MM.1S (cell line): ENCODE data around the gene LBH.

Experiments
- DNase-seq: peaks from one replicate; pipeline ENCODE4 v3.0.0-alpha.2; 2015
- H2AFZ ChIP-seq: fragments of 300-600 bp; sonication (generic); 2 replicates; pipeline ENCODE4 v1.6.0; 2016; ENCODE audit warnings: antibody characterized with exemption, low read length
- H3F3A ChIP-seq: fragments of 300-600 bp; sonication (generic); 2 replicates; pipeline ENCODE4 v1.6.1; 2016; ENCODE audit warnings: mild to moderate bottlenecking, antibody characterized with exemption, low read length, moderate library complexity, mixed read lengths; ENCODE audit not compliant: insufficient read depth
- H3K27ac ChIP-seq: fragments of 300-600 bp; sonication (generic); 2 replicates; pipeline ENCODE4 v1.5.1; 2016; ENCODE audit warnings: mild to moderate bottlenecking, low read length
- H3K27me3 ChIP-seq: fragments of 300-600 bp; sonication (generic); replicated peaks from 2 replicates; pipeline ENCODE4 v1.6.0; 2016; ENCODE audit warnings: low read length; ENCODE audit not compliant: insufficient read depth
- H3K36me3 ChIP-seq: fragments of 300-600 bp; sonication (generic); replicated peaks from 2 replicates; pipeline ENCODE4 v1.6.1; 2016; ENCODE audit warnings: mild to moderate bottlenecking, low read length, mixed read lengths; ENCODE audit not compliant: insufficient read depth
- H3K4me1 ChIP-seq: fragments of 300-600 bp; sonication (generic); 2 replicates; pipeline ENCODE4 v1.6.1; 2016; ENCODE audit warnings: low read length, mixed read lengths
- H3K4me2 ChIP-seq: fragments of 300-600 bp; sonication (generic); 2 replicates; pipeline ENCODE4 v1.6.0; 2016; ENCODE audit warnings: low read depth, low read length
- H3K4me3 ChIP-seq: fragments of 300-600 bp; sonication (generic); 2 replicates; pipeline ENCODE4 v1.5.1; 2016; ENCODE audit warnings: low read length, mixed read lengths
- H3K79me2 ChIP-seq: fragments of 300-600 bp; sonication (generic); 2 replicates; pipeline ENCODE4 v1.6.1; 2016; ENCODE audit warnings: mixed run types, low read length, mixed read lengths
- H3K9ac ChIP-seq: fragments of 300-600 bp; sonication (generic); 2 replicates; pipeline ENCODE4 v1.6.1; 2016; ENCODE audit warnings: low read length, mixed read lengths
- H3K9me2 ChIP-seq: fragments of 300-600 bp; sonication (generic); replicated peaks from 2 replicates; pipeline ENCODE4 v1.6.1; 2016; ENCODE audit warnings: mild to moderate bottlenecking, low read length, mixed read lengths; ENCODE audit not compliant: insufficient read depth
- H3K9me3 ChIP-seq: fragments of 300-600 bp; sonication (generic); replicated peaks from 2 replicates; pipeline ENCODE4 v1.6.1; 2016; ENCODE audit warnings: mild to moderate bottlenecking, low read length, mixed read lengths; ENCODE audit not compliant: insufficient read depth
- H4K20me1 ChIP-seq: fragments of 300-600 bp; sonication (generic); 2 replicates; pipeline ENCODE4 v1.6.1; 2016; ENCODE audit warnings: mild to moderate bottlenecking, low read length, moderate library complexity, mixed read lengths; ENCODE audit not compliant: insufficient read depth
- CTCF ChIP-seq: fragments of 300-600 bp; sonication (generic); IDR thresholded peaks from 2 replicates; pipeline ENCODE4 v1.5.1; 2016; ENCODE audit warnings: antibody characterized with exemption, low read length, mixed read lengths
- EZH2 ChIP-seq: fragments of 300-600 bp; sonication (generic); optimal IDR thresholded peaks from 2 replicates; pipeline ENCODE3; 2017; ENCODE audit warnings: low read depth, mild to moderate bottlenecking, antibody characterized with exemption, low read length, mixed read lengths
- EZH2phosphoT487 ChIP-seq: fragments of 300-600 bp; sonication (generic); IDR thresholded peaks from 2 replicates; pipeline ENCODE4 v1.6.1; 2018; ENCODE audit warnings: antibody characterized with exemption, low read length

LBH gene

GRCh38 chr2:30270166-30270565 lies 38.8 kb downstream of the LBH start:
- TF ChIP-seq EZH2phosphoT487 (no peak), EZH2 (no peak), CTCF (no peak)
- no peak overlapping the region for H2AFZ ChIP-seq
- H3K36me3 ChIP-seq, result no peaks in the 10 kb centered on the region
- no peak overlapping the region for H3K4me3 ChIP-seq
- no peaks in the 10 kb centered on the region for H3K27me3 ChIP-seq
- no peak overlapping the region for H3K9ac ChIP-seq
- H3K79me2 ChIP-seq, result no peaks in the 10 kb centered on the region
- no peaks in the 10 kb centered on the region for H3F3A ChIP-seq
- no peak overlapping the region for H3K4me2 ChIP-seq
- H4K20me1 ChIP-seq, result no peaks in the 10 kb centered on the region
- H3K27ac ChIP-seq, result no peak overlapping the region
- peaks cover 10% of the 10 kb centered on the region for H3K4me1 ChIP-seq
- no peaks in the 10 kb centered on the region for H3K9me3 ChIP-seq
- DNase-seq, result no peak
- H3K9me2 ChIP-seq, result no peaks in the 10 kb centered on the region

- TF ChIP-seq EZH2phosphoT487 (no peak), EZH2 (no peak), CTCF (no peak)
- Histone ChIP-seq H3F3A (no peaks in the 10 kb centered on the region), H3K79me2 (no peaks in the 10 kb centered on the region), H3K27me3 (no peaks in the 10 kb centered on the region), H3K4me2 (no peak overlapping the region), H3K9ac (no peak overlapping the region), H3K9me3 (no peaks in the 10 kb centered on the region), H3K4me1 (peaks cover 10% of the 10 kb centered on the region), H4K20me1 (no peaks in the 10 kb centered on the region), H3K27ac (no peak overlapping the region), H3K36me3 (no peaks in the 10 kb centered on the region), H2AFZ (no peak overlapping the region), H3K9me2 (no peaks in the 10 kb centered on the region), H3K4me3 (no peak overlapping the region)
- DNase-seq, result no peak
Measured at GRCh38 chr2:30271301-30271700, 40.0 kb downstream of the LBH start.

GRCh38 chr2:30272286-30272685 lies 41.0 kb downstream of the LBH start:
- no peaks in the 10 kb centered on the region for H3K9me2 ChIP-seq
- H4K20me1 ChIP-seq, result no peaks in the 10 kb centered on the region
- H3K79me2 ChIP-seq, result no peaks in the 10 kb centered on the region
- no peaks in the 10 kb centered on the region for H3F3A ChIP-seq
- no peaks in the 10 kb centered on the region for H3K9me3 ChIP-seq
- no peak for TF ChIP-seq CTCF
- TF ChIP-seq EZH2phosphoT487, result no peak
- no peak for TF ChIP-seq EZH2
- peaks cover 7% of the 10 kb centered on the region for H3K4me1 ChIP-seq
- H3K27ac ChIP-seq, result no peak overlapping the region
- H3K36me3 ChIP-seq, result no peaks in the 10 kb centered on the region
- no peak overlapping the region for H3K9ac ChIP-seq
- H2AFZ ChIP-seq, result no peak overlapping the region
- H3K27me3 ChIP-seq, result no peaks in the 10 kb centered on the region
- no peak overlapping the region for H3K4me2 ChIP-seq
- no peak overlapping the region for H3K4me3 ChIP-seq
- DNase-seq, result no peak
